HG02870 (cell line): ENCODE measurements around the gene STUM.

Experiments
- ATAC-seq: cut with Tn5 transposase; IDR thresholded peaks from one replicate; pipeline ENCODE4 v1.9.1; 2021; ENCODE audit warnings: mild to moderate bottlenecking, moderate library complexity; ENCODE audit not compliant: unreplicated experiment

Gene STUM

GRCh38 chr1:226532553-226532952 lies 16.0 kb upstream of the STUM start:
- ATAC-seq = no peak

GRCh38 chr1:226533220-226533619 lies 15.3 kb upstream of the STUM start:
- no peak for ATAC-seq

GRCh38 chr1:226534098-226534497 lies 14.5 kb upstream of the STUM start:
- ATAC-seq = no peak

- ATAC-seq = no peak
Observed at GRCh38 chr1:226534645-226535044, 13.9 kb upstream of the STUM start.

GRCh38 chr1:226535666-226536065 lies 12.9 kb upstream of the STUM start:
- ATAC-seq = no peak

GRCh38 chr1:226541231-226541630 lies 7.3 kb upstream of the STUM start:
- no peak for ATAC-seq

- no peak for ATAC-seq
Observed at GRCh38 chr1:226541631-226542622, 6.6 kb upstream of the STUM start.

GRCh38 chr1:226542623-226543103 lies 5.9 kb upstream of the STUM start:
- no peak for ATAC-seq

GRCh38 chr1:226545836-226546596 lies 2.5 kb upstream of the STUM start:
- no peak for ATAC-seq

GRCh38 chr1:226546926-226547325 lies 1.6 kb upstream of the STUM start:
- no peak for ATAC-seq

GRCh38 chr1:226547754-226548191 lies 791 bp upstream of the STUM start:
- ATAC-seq = peak; percentile 44

GRCh38 chr1:226549094-226549936 lies 751 bp downstream of the STUM start:
- ATAC-seq = no peak

- ATAC-seq = peak; percentile 68
Observed at GRCh38 chr1:226549937-226550671, 1.5 kb downstream of the STUM start.

- no peak for ATAC-seq
Observed at GRCh38 chr1:226550672-226551041, 2.1 kb downstream of the STUM start.

- no peak for ATAC-seq
Observed at GRCh38 chr1:226551299-226551698, 2.7 kb downstream of the STUM start.

- no peak for ATAC-seq
Observed at GRCh38 chr1:226552061-226552460, 3.5 kb downstream of the STUM start.

- no peak for ATAC-seq
Observed at GRCh38 chr1:226553266-226553923, 4.8 kb downstream of the STUM start.

- no peak for ATAC-seq
Observed at GRCh38 chr1:226553924-226554282, 5.3 kb downstream of the STUM start.

GRCh38 chr1:226555092-226555491 lies 6.5 kb downstream of the STUM start:
- ATAC-seq = no peak

- ATAC-seq = no peak
Observed at GRCh38 chr1:226557424-226557823, 8.9 kb downstream of the STUM start.
